ENCODE results near the gene SHISA9.

The SHISA9 gene

DNA sequence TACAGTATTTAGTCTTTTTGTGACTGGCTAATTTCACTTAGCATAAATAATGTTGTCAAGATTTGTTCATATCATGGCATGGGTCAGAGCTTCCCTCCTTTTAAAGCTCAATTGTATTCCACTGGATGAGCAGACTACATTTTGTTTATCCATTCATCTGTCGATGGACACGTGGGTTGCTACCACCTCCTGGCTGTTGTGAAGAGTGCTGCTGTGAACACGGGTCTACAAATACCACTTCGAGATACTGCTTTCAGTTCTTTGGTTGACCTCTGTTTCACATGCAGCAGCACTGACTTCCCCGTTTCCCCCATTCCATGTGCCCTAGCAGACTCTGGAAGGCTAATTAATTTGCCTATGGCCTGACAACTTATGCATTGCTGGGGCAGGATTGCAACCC lies 285.4 kb downstream of the SHISA9 start:
- H3K27ac ChIP-seq: no peak overlapping the region
- peak; percentile 20; the same call in 1 of the 2 replicates for TF ChIP-seq CTCF (conservative IDR thresholded peaks at IDR 0.05)

GRCh38 chr16:13189250-13189649 lies 287.9 kb downstream of the SHISA9 start:
- H3K27ac ChIP-seq: no peak overlapping the region
- no peak for TF ChIP-seq CTCF (conservative IDR thresholded peaks at IDR 0.05)

GRCh38 chr16:13193721-13194120 lies 292.3 kb downstream of the SHISA9 start:
- TF ChIP-seq CTCF (conservative IDR thresholded peaks at IDR 0.05): no peak
- no peak overlapping the region for H3K27ac ChIP-seq

- H3K27ac ChIP-seq: no peak overlapping the region
- TF ChIP-seq CTCF (conservative IDR thresholded peaks at IDR 0.05): no peak
These were observed 293.4 kb downstream of the SHISA9 start for GRCh38 chr16:13194766-13195165.

- no peak overlapping the region for H3K27ac ChIP-seq
- no peak for TF ChIP-seq CTCF (conservative IDR thresholded peaks at IDR 0.05)
These were observed 302.3 kb downstream of the SHISA9 start for GRCh38 chr16:13203725-13204124.

DNA sequence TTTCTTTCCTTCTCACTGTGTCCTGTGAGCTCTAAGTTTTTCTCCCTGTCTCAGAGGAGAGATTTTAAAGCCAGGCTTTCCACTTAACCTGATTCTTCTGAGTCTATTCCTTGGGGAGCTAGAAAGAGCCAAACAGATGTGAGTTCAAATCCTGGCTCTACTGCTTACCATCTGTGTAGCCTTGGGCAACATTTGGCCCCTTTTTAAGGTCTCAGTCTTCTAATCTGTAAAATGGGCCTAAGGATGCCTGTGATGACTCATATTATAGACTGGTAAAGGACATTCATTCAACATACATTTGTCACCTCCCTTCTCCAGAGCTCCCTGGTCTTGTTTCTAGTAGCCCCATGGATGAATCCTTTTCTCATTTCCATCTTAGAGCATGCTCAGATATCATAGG lies 304.0 kb downstream of the SHISA9 start:
- H3K27ac ChIP-seq: no peak overlapping the region
- no peak for TF ChIP-seq CTCF (conservative IDR thresholded peaks at IDR 0.05)

- no peak for TF ChIP-seq CTCF (conservative IDR thresholded peaks at IDR 0.05)
- no peak overlapping the region for H3K27ac ChIP-seq
These were observed 305.2 kb downstream of the SHISA9 start for GRCh38 chr16:13206606-13207005.

GRCh38 chr16:13207151-13207550 lies 305.8 kb downstream of the SHISA9 start:
- no peak for TF ChIP-seq CTCF (conservative IDR thresholded peaks at IDR 0.05)
- no peak overlapping the region for H3K27ac ChIP-seq

Measured in VCaP (cell line).